Fibroblast of lung (primary cell): Measurements from ENCODE around the gene SERPINB6. TPM values are rescaled to one million over a fixed set of nuclear protein-coding genes. Genes with fewer than 3 reads are reported as not detected.
"Not testable (repeated sequence)": the region's sequence is repeated elsewhere in the genome, so short reads cannot be mapped to it uniquely, and the experiment has no call there.

Experiments
- DNase-seq, 2 donors: peaks; one replicate each; pipeline versions ENCODE4 v3.0.0 to v3.0.0-alpha.2; 2010; ENCODE audit warnings: low read depth in 2 of 2
- H2AFZ ChIP-seq: 2 replicates; pipeline ENCODE4 v1.5.1; 2012; ENCODE audit warnings: low read length, control low read depth, inconsistent platforms
- H3K27ac ChIP-seq: 2 replicates; pipeline ENCODE4 v1.5.1; 2011; ENCODE audit warnings: low read length, control low read depth; ENCODE audit not compliant: insufficient read depth
- H3K27me3 ChIP-seq: 2 replicates; pipeline ENCODE4 v1.5.1; 2011; ENCODE audit warnings: mild to moderate bottlenecking, low read length; ENCODE audit not compliant: control insufficient read depth, insufficient read depth
- H3K36me3 ChIP-seq: 2 replicates; pipeline ENCODE4 v1.5.1; 2011; ENCODE audit warnings: low read length; ENCODE audit not compliant: control insufficient read depth, insufficient read depth
- H3K4me1 ChIP-seq: 2 replicates; pipeline ENCODE4 v1.5.1; 2011; ENCODE audit warnings: low read length; ENCODE audit not compliant: control insufficient read depth, insufficient read depth; ENCODE audit errors: extremely low read depth
- H3K4me2 ChIP-seq: 2 replicates; pipeline ENCODE4 v1.5.1; 2011; ENCODE audit warnings: low read length, control low read depth; ENCODE audit not compliant: insufficient read depth; ENCODE audit errors: extremely low read depth
- H3K4me3 ChIP-seq, 4 experiments: fragments of 200-600 bp in 1 of 4; sonication (generic) in 1 of 4; replicated peaks in 1 of 4; 2 replicates each; pipeline ENCODE4 v1.5.1; 2011 to 2016; ENCODE audit warnings: low read length in 4 of 4, low read depth in 3 of 4, mild to moderate bottlenecking in 3 of 4, control low read depth in 2 of 4, inconsistent platforms in 1 of 4, mixed read lengths in 1 of 4; ENCODE audit not compliant: insufficient read depth in 1 of 4; ENCODE audit errors: control extremely low read depth in 1 of 4
- H3K79me2 ChIP-seq: 2 replicates; pipeline ENCODE4 v1.5.1; 2012; ENCODE audit warnings: mild to moderate bottlenecking, low read length, inconsistent platforms; ENCODE audit not compliant: control insufficient read depth, insufficient read depth
- H3K9ac ChIP-seq: 2 replicates; pipeline ENCODE4 v1.5.1; 2011; ENCODE audit warnings: mild to moderate bottlenecking, low read length, control low read depth; ENCODE audit not compliant: insufficient read depth
- H3K9me3 ChIP-seq: 2 replicates; pipeline ENCODE4 v1.5.1; 2012; ENCODE audit warnings: low read depth, low read length; ENCODE audit not compliant: control insufficient read depth, insufficient read depth
- H4K20me1 ChIP-seq: 2 replicates; pipeline ENCODE4 v1.5.1; 2011; ENCODE audit warnings: low read length; ENCODE audit not compliant: control insufficient read depth, insufficient read depth; ENCODE audit errors: extremely low read depth
- EZH2 ChIP-seq: IDR thresholded peaks from 2 replicates; pipeline ENCODE4 v1.5.1; 2012; ENCODE audit warnings: low read length, control low read depth, mild to moderate bottlenecking; ENCODE audit errors: missing control alignments
- polyA plus RNA-seq, 2 donors: library from polyadenylated mRNA; depleted of rRNA in 1 of 2; stranded (reverse) in 1 of 2; unstranded in 1 of 2; fragments of >200 nt; gene quantifications; 2 replicates each; pipeline ENCODE4 v1.2.1, GENCODE V29; 2011 to 2012; ENCODE audit warnings: missing spikeins in 1 of 2
- total RNA-seq: library from RNA; depleted of rRNA; stranded (reverse); fragments of >200 nt; gene quantifications from 2 replicates; pipeline ENCODE4 v1.2.1, GENCODE V29; 2014
- TF ChIP-seq, protein P1 (sequence below), 2 donors: IDR thresholded peaks in 1 of 2; conservative IDR thresholded peaks in 1 of 2; 1 replicate in 1 of 2; 2 replicates in 1 of 2; pipeline ENCODE4 v1.5.1; 2011 to 2012; ENCODE audit warnings: low read length in 2 of 2, control low read depth in 1 of 2, inconsistent platforms in 1 of 2, low read depth in 1 of 2, mild to moderate bottlenecking in 1 of 2

SERPINB6 gene
- total and polyA plus RNA-seq, 2 donors (not counting 1 experiment from before 2014, with no cell fraction given): 83.9 to 181 TPM

DNA sequence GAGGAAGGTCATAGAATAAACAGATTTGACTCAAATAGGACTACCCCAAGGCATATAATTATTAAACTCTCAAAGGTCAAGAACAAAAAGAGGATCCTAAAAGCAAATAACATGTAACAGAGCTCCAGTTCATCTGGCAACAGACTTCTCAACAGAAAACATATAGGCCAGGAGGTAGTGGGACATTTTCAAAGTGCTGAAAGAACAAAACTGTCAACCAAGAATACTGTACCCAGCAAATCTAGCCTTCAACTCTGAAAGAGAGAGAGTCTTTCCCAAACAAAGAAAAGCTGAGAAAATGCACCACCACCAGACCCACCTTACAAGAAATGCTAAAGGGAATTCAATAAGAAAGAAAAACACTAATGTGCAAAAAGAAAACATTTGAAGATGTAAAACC, 40.2 kb upstream of the SERPINB6 start:
- no peak overlapping the region for H3K4me3 ChIP-seq
- H3K27me3 ChIP-seq: no peaks in the 10 kb centered on the region
- no peaks in the 10 kb centered on the region for H3K4me1 ChIP-seq
- no peaks in the 10 kb centered on the region for H4K20me1 ChIP-seq
- no peak overlapping the region for H3K9ac ChIP-seq
- H3K27ac ChIP-seq: no peak overlapping the region
- peaks cover 5% of the 10 kb centered on the region for H3K36me3 ChIP-seq
- no peaks in the 10 kb centered on the region for H3K9me3 ChIP-seq
- no peak for TF ChIP-seq EZH2
- TF ChIP-seq, protein P1, sequence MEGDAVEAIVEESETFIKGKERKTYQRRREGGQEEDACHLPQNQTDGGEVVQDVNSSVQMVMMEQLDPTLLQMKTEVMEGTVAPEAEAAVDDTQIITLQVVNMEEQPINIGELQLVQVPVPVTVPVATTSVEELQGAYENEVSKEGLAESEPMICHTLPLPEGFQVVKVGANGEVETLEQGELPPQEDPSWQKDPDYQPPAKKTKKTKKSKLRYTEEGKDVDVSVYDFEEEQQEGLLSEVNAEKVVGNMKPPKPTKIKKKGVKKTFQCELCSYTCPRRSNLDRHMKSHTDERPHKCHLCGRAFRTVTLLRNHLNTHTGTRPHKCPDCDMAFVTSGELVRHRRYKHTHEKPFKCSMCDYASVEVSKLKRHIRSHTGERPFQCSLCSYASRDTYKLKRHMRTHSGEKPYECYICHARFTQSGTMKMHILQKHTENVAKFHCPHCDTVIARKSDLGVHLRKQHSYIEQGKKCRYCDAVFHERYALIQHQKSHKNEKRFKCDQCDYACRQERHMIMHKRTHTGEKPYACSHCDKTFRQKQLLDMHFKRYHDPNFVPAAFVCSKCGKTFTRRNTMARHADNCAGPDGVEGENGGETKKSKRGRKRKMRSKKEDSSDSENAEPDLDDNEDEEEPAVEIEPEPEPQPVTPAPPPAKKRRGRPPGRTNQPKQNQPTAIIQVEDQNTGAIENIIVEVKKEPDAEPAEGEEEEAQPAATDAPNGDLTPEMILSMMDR (conservative IDR thresholded peaks at IDR 0.05 in 1 of 2, IDR thresholded peaks at IDR 0.05 in 1 of 2; ENCODE audit: low read depth in 1 of 2, low read length in 2 of 2): no peak
- H2AFZ ChIP-seq: no peak overlapping the region
- H3K4me2 ChIP-seq: no peak overlapping the region
- H3K79me2 ChIP-seq: no peaks in the 10 kb centered on the region
- DNase-seq: peak in 1 of 2 donors; percentile 9

GRCh38 chr6:3011158-3011557, 39.8 kb upstream of the SERPINB6 start:
- Histone ChIP-seq H3K79me2 (no peaks in the 10 kb centered on the region), H3K9me3 (no peaks in the 10 kb centered on the region), H3K9ac (no peak overlapping the region), H3K4me3 (no peak overlapping the region), H3K4me2 (no peak overlapping the region), H3K36me3 (peaks cover 5% of the 10 kb centered on the region), H4K20me1 (no peaks in the 10 kb centered on the region), H2AFZ (no peak overlapping the region), H3K27ac (no peak overlapping the region), H3K27me3 (no peaks in the 10 kb centered on the region), H3K4me1 (no peaks in the 10 kb centered on the region)
- TF ChIP-seq EZH2: no peak
- TF ChIP-seq, protein P1 (conservative IDR thresholded peaks at IDR 0.05 in 1 of 2, IDR thresholded peaks at IDR 0.05 in 1 of 2; ENCODE audit: low read depth in 1 of 2, low read length in 2 of 2): no peak
- no peak for DNase-seq

DNA sequence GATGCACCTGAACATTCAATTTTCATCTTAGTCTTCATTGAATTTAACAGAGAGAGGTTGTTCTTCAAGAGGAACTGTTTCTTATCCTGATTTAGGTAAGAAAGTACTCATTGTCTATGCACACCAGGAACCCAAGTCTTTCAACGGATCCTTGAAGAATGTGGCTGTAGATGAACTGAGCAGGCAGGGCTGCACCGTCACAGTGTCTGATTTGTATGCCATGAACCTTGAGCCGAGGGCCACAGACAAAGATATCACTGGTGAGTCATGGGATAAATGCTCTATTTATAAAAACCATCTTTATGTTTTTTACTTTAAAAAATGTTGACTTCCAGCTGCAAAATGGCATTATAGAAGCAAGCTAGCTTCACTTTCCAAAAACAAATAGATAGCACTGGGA, 38.6 kb upstream of the SERPINB6 start:
- Histone ChIP-seq H3K36me3 (no peaks in the 10 kb centered on the region), H2AFZ (no peak overlapping the region), H4K20me1 (no peaks in the 10 kb centered on the region), H3K79me2 (no peaks in the 10 kb centered on the region), H3K27ac (no peak overlapping the region), H3K9me3 (no peaks in the 10 kb centered on the region), H3K27me3 (no peaks in the 10 kb centered on the region), H3K9ac (no peak overlapping the region), H3K4me2 (no peak overlapping the region), H3K4me1 (no peaks in the 10 kb centered on the region), H3K4me3 (no peak overlapping the region)
- TF ChIP-seq, protein P1 (conservative IDR thresholded peaks at IDR 0.05 in 1 of 2, IDR thresholded peaks at IDR 0.05 in 1 of 2; ENCODE audit: low read depth in 1 of 2, low read length in 2 of 2): no peak
- TF ChIP-seq EZH2: no peak
- DNase-seq: no peak

DNA sequence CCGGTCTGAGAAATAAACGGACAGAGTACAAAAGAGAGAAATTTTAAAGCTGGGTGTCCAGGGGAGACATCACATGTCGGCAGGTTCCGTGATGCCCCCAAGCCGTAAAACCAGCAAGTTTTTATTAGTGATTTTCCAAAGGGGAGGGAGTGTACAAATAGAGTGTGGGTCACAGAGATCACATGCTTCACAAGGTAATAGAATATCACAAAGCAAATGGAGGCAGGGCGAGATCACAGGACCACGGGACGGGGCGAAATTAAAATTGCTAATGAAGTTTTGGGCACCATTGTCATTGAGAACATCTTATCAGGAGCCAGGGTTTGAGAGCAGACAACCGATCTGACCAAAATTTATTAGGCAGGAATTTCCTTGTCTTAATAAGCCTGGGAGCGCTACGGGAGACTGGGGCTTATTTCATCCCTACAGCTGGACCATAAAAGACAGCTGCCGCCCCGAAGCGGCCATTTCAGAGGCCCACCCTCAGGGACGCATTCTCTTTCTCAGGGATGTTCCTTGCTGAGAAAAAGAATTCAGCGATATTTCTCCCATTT, 37.4 kb upstream of the SERPINB6 start:
- not testable (repeated sequence) for H3K4me2 ChIP-seq, H3K9me3 ChIP-seq, H3K27ac ChIP-seq, H3K36me3 ChIP-seq, H3K4me1 ChIP-seq, H2AFZ ChIP-seq, H3K79me2 ChIP-seq, H3K9ac ChIP-seq, H4K20me1 ChIP-seq, H3K4me3 ChIP-seq, H3K27me3 ChIP-seq, DNase-seq
